Astrocyte of the spinal cord (primary cell): ENCODE measurements around the gene RANBP17.
"Not testable (repeated sequence)": the region's sequence is repeated elsewhere in the genome, so short reads cannot be mapped to it uniquely, and the experiment has no call there.

ENCODE experiments used
- DNase-seq: peaks from one replicate; pipeline ENCODE4 v3.0.0; 2011; ENCODE audit warnings: low read depth, low spot score
- H3K4me3 ChIP-seq: 2 replicates; pipeline ENCODE4 v1.5.1; 2011; ENCODE audit warnings: low read depth, mild to moderate bottlenecking, low read length, moderate library complexity
- in situ Hi-C: cut with HindIII; loops from 2 replicates; pipeline ENCODE4 v1.10.0; 2017; ENCODE audit warnings: low sequenced_read_pairs
- TF ChIP-seq, protein P1 (sequence below): IDR thresholded peaks from 2 replicates; pipeline ENCODE4 v1.5.1; 2012; ENCODE audit warnings: low read depth, mild to moderate bottlenecking, low read length, inconsistent platforms

The RANBP17 gene

GRCh38 chr5:171288066-171288465 is 426.2 kb downstream of the RANBP17 start:
- TF ChIP-seq, protein P1, sequence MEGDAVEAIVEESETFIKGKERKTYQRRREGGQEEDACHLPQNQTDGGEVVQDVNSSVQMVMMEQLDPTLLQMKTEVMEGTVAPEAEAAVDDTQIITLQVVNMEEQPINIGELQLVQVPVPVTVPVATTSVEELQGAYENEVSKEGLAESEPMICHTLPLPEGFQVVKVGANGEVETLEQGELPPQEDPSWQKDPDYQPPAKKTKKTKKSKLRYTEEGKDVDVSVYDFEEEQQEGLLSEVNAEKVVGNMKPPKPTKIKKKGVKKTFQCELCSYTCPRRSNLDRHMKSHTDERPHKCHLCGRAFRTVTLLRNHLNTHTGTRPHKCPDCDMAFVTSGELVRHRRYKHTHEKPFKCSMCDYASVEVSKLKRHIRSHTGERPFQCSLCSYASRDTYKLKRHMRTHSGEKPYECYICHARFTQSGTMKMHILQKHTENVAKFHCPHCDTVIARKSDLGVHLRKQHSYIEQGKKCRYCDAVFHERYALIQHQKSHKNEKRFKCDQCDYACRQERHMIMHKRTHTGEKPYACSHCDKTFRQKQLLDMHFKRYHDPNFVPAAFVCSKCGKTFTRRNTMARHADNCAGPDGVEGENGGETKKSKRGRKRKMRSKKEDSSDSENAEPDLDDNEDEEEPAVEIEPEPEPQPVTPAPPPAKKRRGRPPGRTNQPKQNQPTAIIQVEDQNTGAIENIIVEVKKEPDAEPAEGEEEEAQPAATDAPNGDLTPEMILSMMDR: no peak
- H3K4me3 ChIP-seq: no peak overlapping the region
- DNase-seq: no peak

DNA sequence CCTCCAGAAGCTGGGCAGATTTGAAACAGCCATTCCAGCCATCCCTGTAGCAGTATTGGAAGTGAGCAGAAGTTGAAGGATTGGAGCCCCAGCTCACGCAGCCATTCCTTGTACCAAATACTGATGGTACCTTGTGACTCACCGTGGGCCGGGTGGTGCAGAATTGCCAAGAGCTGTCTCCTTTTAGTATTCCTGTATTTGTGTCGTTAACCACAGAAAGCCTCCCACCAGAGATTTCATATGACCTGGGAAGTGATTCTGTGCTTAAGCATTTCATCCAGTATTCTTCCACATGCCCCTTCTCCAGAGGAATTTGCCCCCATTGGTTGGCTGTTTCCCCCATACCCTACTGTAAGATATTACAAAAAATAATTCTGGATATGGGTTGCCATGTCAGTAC is 429.6 kb downstream of the RANBP17 start:
- in situ Hi-C loops: no loop called here
- no peak overlapping the region for H3K4me3 ChIP-seq
- TF ChIP-seq, protein P1: no peak
- DNase-seq: no peak

More at GRCh38 chr5:171288066-171288465, 426.2 kb downstream of the RANBP17 start:
- in situ Hi-C loops: no loop called here

DNA sequence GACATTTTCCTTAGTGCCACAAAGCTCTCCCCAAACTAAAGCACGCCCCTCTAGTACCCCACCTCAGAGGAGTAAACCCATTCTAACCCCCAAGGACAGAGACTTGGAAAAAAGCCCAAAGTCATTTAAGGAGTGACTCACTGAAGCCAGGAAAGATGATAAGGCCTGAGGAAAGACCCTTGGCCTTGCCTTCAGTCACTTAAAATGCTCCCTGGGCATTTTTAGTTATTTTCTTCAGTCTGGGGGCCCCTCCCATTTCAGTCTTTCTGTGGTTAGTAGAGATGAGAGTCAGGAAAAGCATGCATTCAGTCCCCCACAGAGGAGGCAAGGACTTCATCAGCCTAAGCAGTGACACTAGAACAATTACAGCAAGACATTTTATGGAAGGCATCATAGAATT is 433.5 kb downstream of the RANBP17 start:
- DNase-seq: peak; percentile 14

DNA sequence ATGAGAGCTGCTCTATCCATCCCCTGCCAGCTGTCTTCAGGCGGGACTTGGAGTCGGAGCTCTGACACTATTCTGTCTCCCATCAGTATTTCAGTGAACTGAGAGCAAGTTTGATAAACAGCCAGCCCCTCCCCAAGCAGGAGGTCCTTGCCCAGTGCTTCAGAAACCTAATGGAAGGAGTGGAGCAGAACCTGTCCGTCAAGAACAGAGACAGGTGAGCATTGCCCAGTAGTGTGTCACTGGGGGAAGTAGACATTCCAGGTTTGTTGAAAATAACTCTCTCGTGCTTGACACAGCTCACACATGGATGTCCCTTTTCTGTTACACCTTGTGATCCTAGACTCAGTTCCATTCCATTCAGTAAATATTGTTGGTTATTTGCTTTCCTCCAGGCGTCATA is 434.0 kb downstream of the RANBP17 start:
- no peak for DNase-seq
- no peak overlapping the region for H3K4me3 ChIP-seq
- in situ Hi-C loops: no loop called here
- TF ChIP-seq, protein P1: no peak

More for the DNA sequence above, 433.5 kb downstream of the RANBP17 start:
- H3K4me3 ChIP-seq: no peak overlapping the region
- TF ChIP-seq, protein P1: no peak
- in situ Hi-C loops: no loop called here

- DNase-seq, H3K4me3 ChIP-seq, in situ Hi-C loops: not testable (repeated sequence)
These were observed 436.1 kb downstream of the RANBP17 start for GRCh38 chr5:171297941-171298340.

DNA sequence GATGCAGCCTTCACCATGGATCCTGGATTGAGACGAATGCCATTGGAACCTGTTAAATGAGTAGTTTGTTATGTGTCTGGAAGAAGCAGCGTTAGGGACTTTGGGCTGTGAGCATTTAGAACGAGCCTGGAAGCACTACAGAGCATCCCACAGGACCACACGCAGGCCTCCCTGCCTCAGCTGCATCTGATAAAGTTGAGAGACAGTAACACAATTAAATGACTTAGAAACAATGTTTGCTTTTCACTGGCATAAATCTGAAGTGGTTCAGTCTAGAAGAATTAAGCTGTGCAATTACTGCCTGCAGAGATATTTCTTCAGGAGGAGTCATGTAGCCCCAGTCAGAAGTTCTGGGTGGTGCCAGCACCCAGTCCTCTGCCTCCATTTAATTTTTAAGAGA is 437.4 kb downstream of the RANBP17 start:
- DNase-seq: no peak
- no peak overlapping the region for H3K4me3 ChIP-seq
- TF ChIP-seq, protein P1: no peak
- in situ Hi-C loops: no loop called here

DNA sequence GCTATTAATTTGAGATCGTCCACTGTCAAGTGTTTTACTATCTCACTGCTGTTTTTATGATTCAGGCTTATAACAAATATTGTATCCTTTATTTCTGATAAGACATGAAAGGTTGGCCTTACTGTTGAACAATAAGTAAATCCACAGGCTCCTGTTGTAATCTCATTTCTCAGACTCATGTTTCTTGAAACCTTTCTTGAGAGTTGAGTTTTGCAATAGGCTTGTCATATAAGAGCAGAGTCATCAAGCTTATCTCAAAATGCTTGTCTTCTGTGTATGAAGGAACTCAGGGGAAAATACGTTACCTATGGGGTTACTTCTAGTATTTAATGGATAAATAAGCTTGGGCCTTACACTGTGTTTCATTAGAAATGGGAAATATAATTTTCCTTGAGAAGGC is 438.0 kb downstream of the RANBP17 start:
- no peak for DNase-seq
- in situ Hi-C loops: no loop called here
- H3K4me3 ChIP-seq: no peak overlapping the region
- TF ChIP-seq, protein P1: no peak
